Measurements from ENCODE around the gene CHMP5.
A peak's percentile ranks its signal among the peaks of the same experiment; 100 is the strongest.

The CHMP5 gene

DNA sequence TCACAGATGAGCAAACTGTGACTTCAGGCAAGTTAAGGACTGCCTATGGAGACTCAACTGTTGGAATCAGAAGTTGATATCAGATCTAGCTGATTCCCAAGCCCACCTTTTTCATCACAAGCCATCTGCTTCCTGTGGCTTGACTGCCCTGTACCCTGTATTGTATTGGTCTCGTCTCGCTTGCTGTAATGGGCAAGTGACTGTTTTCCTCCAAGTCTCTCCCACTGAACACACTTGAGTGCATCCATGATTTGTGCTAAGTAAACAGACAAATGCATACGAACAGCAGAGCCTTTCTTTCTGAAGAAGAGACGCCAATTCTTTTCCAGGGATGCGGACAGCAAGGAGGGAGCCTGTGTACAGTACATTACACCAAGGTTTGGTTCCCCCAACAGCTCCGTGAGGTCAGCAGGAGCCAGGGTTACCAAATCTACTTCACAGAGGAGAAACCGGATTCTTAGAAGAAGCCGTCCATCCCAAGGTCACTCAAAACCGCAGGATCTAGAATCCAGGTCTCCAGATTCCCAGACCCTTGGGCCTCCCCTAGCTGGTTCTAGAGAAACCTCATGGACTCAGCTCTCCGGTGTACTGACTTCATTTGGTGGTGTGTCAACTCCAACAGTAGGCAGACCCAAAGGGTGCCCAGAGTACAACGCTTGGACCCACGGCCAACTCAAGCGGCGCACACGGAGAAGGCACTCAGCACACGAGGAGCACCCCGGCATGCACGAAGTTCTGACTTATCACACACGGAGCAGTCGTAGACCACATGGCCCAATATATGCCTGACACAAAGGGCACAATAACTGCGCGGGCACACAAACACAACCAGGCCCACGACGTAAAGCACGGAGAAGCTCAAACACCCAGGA is 1.5 kb upstream of the CHMP5 start:
- WGBS (ENCODE audit: extremely low coverage, insufficient coverage, low lambda C conversion rate) = no CpG with 5 or more reads among the region's 25 CpGs
- no peak overlapping the region for H4K5ac ChIP-seq (ENCODE audit: low read length)
- H3K23ac ChIP-seq (ENCODE audit: low read length) = peak overlapping the region; percentile 95
- no peak overlapping the region for H2BK15ac ChIP-seq (replicated peaks; ENCODE audit: low read depth)
- no peak overlapping the region for H2AK5ac ChIP-seq (ENCODE audit: low read length)
- peaks cover 6% of the 10 kb centered on the region for H3K4me1 ChIP-seq (ENCODE audit: control insufficient read depth, low read depth, low read length)
- peak overlapping the region; percentile 98 for H3K4me3 ChIP-seq (ENCODE audit: low read length)
- H3K9ac ChIP-seq (ENCODE audit: low read length) = peak overlapping the region; percentile 97
- no peak overlapping the region for H2BK120ac ChIP-seq (ENCODE audit: low read depth, low read length)
- H3K79me2 ChIP-seq (ENCODE audit: control insufficient read depth, insufficient read depth, low read length) = peaks cover 23% of the 10 kb centered on the region
- no peak overlapping the region for H3K18ac ChIP-seq (ENCODE audit: low read length)
- no peak overlapping the region for H3K27ac ChIP-seq (ENCODE audit: low read depth, low read length)
- H2BK5ac ChIP-seq (ENCODE audit: low read length) = no peak overlapping the region
- peaks cover 4% of the 10 kb centered on the region for H3K36me3 ChIP-seq (ENCODE audit: control insufficient read depth, insufficient read depth, low read length)
- peak overlapping the region; percentile 98 for H3K56ac ChIP-seq (ENCODE audit: low read length)
- no peak overlapping the region for H3K4ac ChIP-seq (ENCODE audit: low read depth, low read length)
- H3K27me3 ChIP-seq (ENCODE audit: insufficient read depth, low read length, poor library complexity) = no peaks in the 10 kb centered on the region
- peak; percentile 42 for DNase-seq
- peaks cover 17% of the 10 kb centered on the region for H3K79me1 ChIP-seq (ENCODE audit: low read length)
- no peak overlapping the region for H4K8ac ChIP-seq (ENCODE audit: low read depth, low read length)
- H3K4me2 ChIP-seq (ENCODE audit: low read length) = peak overlapping the region; percentile 97

DNA sequence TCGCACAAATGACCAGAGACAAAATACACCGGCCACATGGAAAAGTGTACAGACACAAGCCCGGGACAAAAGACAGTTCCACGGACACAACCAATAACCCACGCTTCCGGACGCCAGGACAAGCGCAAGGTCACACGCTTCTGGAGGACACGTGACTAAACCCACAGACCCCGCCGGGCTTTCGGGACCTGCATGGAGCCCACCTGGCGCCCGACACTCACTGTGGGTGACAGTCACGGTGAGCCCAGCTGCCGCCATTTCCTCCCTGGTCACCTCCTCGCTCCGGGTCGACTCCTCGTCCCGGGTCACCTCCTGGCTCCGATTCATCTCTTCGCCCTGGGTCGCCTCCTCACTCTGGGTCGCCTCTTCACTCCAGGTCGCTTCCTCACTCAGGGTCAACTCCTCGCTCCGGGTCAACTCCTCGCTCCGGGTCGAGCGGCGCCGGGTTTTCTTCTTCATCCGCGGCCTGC is 811 bp upstream of the CHMP5 start:
- Histone ChIP-seq H3K18ac (ENCODE audit: low read length) (peak overlapping the region; percentile 20), H2BK120ac (ENCODE audit: low read depth, low read length) (no peak overlapping the region), H3K27ac (ENCODE audit: low read depth, low read length) (peak overlapping the region; percentile 43), H2AK5ac (ENCODE audit: low read length) (no peak overlapping the region), H3K27me3 (ENCODE audit: insufficient read depth, low read length, poor library complexity) (no peaks in the 10 kb centered on the region), H3K23ac (ENCODE audit: low read length) (peak overlapping the region; percentile 95), H3K79me1 (ENCODE audit: low read length) (peaks cover 17% of the 10 kb centered on the region), H3K56ac (ENCODE audit: low read length) (peak overlapping the region; percentile 98), H2BK15ac (replicated peaks; ENCODE audit: low read depth) (no peak overlapping the region), H4K8ac (ENCODE audit: low read depth, low read length) (no peak overlapping the region), H3K4ac (ENCODE audit: low read depth, low read length) (peak overlapping the region; percentile 17), H3K36me3 (ENCODE audit: control insufficient read depth, insufficient read depth, low read length) (peaks cover 4% of the 10 kb centered on the region), H4K5ac (ENCODE audit: low read length) (no peak overlapping the region), H3K4me3 (ENCODE audit: low read length) (peak overlapping the region; percentile 98), H2BK5ac (ENCODE audit: low read length) (no peak overlapping the region), H3K9ac (ENCODE audit: low read length) (peak overlapping the region; percentile 97), H3K4me1 (ENCODE audit: control insufficient read depth, low read depth, low read length) (peaks cover 6% of the 10 kb centered on the region), H3K79me2 (ENCODE audit: control insufficient read depth, insufficient read depth, low read length) (peaks cover 23% of the 10 kb centered on the region), H3K4me2 (ENCODE audit: low read length) (peak overlapping the region; percentile 97)
- WGBS (ENCODE audit: extremely low coverage, insufficient coverage, low lambda C conversion rate) = no CpG with 5 or more reads among the region's 37 CpGs
- DNase-seq = no peak

DNA sequence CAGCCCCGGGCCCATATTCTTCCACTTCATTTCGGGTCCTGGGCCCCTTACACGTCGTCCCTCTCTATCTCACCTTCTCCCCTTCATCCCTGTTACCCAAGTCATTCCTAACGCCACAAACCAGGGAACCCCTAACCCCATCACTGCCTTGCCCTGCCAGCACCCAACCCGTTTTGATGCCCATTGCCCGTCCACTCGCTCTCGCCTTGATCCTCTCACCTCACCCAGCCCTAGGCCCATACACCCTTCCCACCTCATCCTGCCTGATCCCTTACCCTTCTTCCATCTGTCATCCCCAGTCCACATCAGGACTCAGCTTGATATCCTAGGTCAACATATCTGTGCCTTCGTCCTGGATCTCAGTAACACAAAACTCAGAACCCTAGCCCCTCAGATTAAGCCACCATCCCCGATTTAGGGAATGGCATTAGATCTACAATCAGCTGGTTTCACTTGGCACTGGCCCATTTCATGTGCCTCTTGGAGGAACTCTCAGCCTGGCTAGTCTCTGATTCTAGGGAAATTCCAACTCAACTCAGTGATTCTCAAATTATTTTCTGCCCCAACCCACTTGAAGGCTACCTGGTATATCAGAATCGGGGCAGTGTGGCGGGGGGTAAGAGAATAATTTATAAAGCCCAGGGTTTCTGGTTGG is 489 bp downstream of the CHMP5 start:
- DNase-seq = no peak
- peak overlapping the region; percentile 93 for H2AK5ac ChIP-seq (ENCODE audit: low read length)
- H4K8ac ChIP-seq (ENCODE audit: low read depth, low read length) = no peak overlapping the region
- peaks cover 17% of the 10 kb centered on the region for H3K79me1 ChIP-seq (ENCODE audit: low read length)
- no peak overlapping the region for H3K18ac ChIP-seq (ENCODE audit: low read length)
- peak overlapping the region; percentile 91 for H3K9ac ChIP-seq (ENCODE audit: low read length)
- peaks cover 6% of the 10 kb centered on the region for H3K4me1 ChIP-seq (ENCODE audit: control insufficient read depth, low read depth, low read length)
- no peak overlapping the region for H2BK5ac ChIP-seq (ENCODE audit: low read length)
- no peak overlapping the region for H2BK15ac ChIP-seq (replicated peaks; ENCODE audit: low read depth)
- no peak overlapping the region for H3K27ac ChIP-seq (ENCODE audit: low read depth, low read length)
- H3K27me3 ChIP-seq (ENCODE audit: insufficient read depth, low read length, poor library complexity) = no peaks in the 10 kb centered on the region
- peak overlapping the region; percentile 92 for H3K56ac ChIP-seq (ENCODE audit: low read length)
- peak overlapping the region; percentile 67 for H3K4me3 ChIP-seq (ENCODE audit: low read length)
- peak overlapping the region; percentile 95 for H3K4me2 ChIP-seq (ENCODE audit: low read length)
- H3K79me2 ChIP-seq (ENCODE audit: control insufficient read depth, insufficient read depth, low read length) = peaks cover 23% of the 10 kb centered on the region
- WGBS (ENCODE audit: extremely low coverage, insufficient coverage, low lambda C conversion rate) = no CpG with 5 or more reads among the region's 13 CpGs
- H3K23ac ChIP-seq (ENCODE audit: low read length) = no peak overlapping the region
- H3K36me3 ChIP-seq (ENCODE audit: control insufficient read depth, insufficient read depth, low read length) = peaks cover 1% of the 10 kb centered on the region
- H4K5ac ChIP-seq (ENCODE audit: low read length) = no peak overlapping the region
- H3K4ac ChIP-seq (ENCODE audit: low read depth, low read length) = no peak overlapping the region
- no peak overlapping the region for H2BK120ac ChIP-seq (ENCODE audit: low read depth, low read length)

DNA sequence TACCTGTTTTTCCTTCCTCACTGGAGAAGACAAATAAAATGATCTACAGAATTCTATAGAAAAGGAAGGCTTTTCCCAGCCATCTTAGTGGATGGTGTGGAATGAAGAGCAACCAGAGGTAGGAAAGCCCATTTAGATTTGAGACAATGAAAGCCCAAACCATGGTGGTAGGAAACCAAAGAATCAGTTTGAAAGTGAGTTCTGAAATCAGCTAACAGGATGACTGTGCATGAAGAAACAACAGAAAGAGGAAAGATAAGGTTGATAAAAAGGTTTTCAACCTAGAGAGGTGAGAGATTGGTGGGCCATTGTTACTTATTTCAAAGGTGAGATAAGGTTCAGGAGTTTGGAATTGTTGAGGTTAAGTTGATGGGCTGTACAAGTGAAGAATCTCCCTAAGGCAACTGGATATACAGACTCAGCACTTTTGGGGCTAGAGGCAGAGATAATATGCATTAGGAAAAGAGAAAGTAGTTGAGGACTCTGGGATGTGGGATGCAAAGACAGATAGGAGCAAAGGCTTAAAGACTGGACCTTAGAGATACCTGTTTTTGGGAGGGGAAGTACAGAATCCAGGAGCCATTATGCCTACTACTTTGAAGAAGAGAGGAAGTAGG is 2.4 kb downstream of the CHMP5 start:
- DNase-seq = peak; percentile 81
- H3K36me3 ChIP-seq (ENCODE audit: control insufficient read depth, insufficient read depth, low read length) = no peaks in the 10 kb centered on the region

DNA sequence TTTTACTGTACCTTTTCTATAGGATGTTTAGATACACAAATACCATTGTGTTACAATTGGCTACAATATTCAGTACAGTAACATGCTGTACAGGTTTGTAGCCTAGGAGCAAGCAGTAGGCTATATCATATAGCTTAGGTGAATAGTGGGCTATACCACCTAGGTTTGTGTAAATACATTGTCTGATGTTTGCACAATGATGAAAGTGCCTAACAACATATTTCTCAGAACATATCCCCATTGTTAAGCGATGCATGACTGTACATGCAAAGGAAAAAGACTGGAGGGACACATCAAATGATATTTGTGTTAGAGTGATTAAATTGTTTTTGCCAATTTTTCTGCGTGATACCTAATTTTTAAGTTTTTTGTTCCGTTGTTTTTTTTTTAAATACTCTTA is 5.3 kb downstream of the CHMP5 start:
- Histone ChIP-seq H3K56ac (ENCODE audit: low read length) (no peak overlapping the region), H4K8ac (ENCODE audit: low read depth, low read length) (no peak overlapping the region), H2AK5ac (ENCODE audit: low read length) (no peak overlapping the region), H3K27ac (ENCODE audit: low read depth, low read length) (no peak overlapping the region), H3K4me3 (ENCODE audit: low read length) (no peak overlapping the region), H2BK5ac (ENCODE audit: low read length) (no peak overlapping the region), H3K79me1 (ENCODE audit: low read length) (peaks cover 3% of the 10 kb centered on the region), H2BK15ac (replicated peaks; ENCODE audit: low read depth) (no peak overlapping the region), H3K27me3 (ENCODE audit: insufficient read depth, low read length, poor library complexity) (no peaks in the 10 kb centered on the region), H3K4ac (ENCODE audit: low read depth, low read length) (no peak overlapping the region), H2BK120ac (ENCODE audit: low read depth, low read length) (no peak overlapping the region), H3K18ac (ENCODE audit: low read length) (no peak overlapping the region), H3K9ac (ENCODE audit: low read length) (no peak overlapping the region), H3K4me2 (ENCODE audit: low read length) (no peak overlapping the region), H3K79me2 (ENCODE audit: control insufficient read depth, insufficient read depth, low read length) (peaks cover 6% of the 10 kb centered on the region), H3K23ac (ENCODE audit: low read length) (no peak overlapping the region), H3K36me3 (ENCODE audit: control insufficient read depth, insufficient read depth, low read length) (no peaks in the 10 kb centered on the region), H3K4me1 (ENCODE audit: control insufficient read depth, low read depth, low read length) (peaks cover 3% of the 10 kb centered on the region), H4K5ac (ENCODE audit: low read length) (no peak overlapping the region)
- WGBS (ENCODE audit: extremely low coverage, insufficient coverage, low lambda C conversion rate) = 100% methylated on average over 1 of the region's 3 CpGs
- no peak for DNase-seq

More for the DNA sequence above, 2.4 kb downstream of the CHMP5 start:
- Histone ChIP-seq H3K56ac (ENCODE audit: low read length) (no peak overlapping the region), H3K4me1 (ENCODE audit: control insufficient read depth, low read depth, low read length) (peaks cover 6% of the 10 kb centered on the region), H2BK5ac (ENCODE audit: low read length) (no peak overlapping the region), H3K79me1 (ENCODE audit: low read length) (peaks cover 17% of the 10 kb centered on the region), H3K4me3 (ENCODE audit: low read length) (no peak overlapping the region), H3K27me3 (ENCODE audit: insufficient read depth, low read length, poor library complexity) (no peaks in the 10 kb centered on the region), H3K79me2 (ENCODE audit: control insufficient read depth, insufficient read depth, low read length) (peaks cover 23% of the 10 kb centered on the region), H3K18ac (ENCODE audit: low read length) (no peak overlapping the region), H3K9ac (ENCODE audit: low read length) (no peak overlapping the region), H3K27ac (ENCODE audit: low read depth, low read length) (no peak overlapping the region), H2BK120ac (ENCODE audit: low read depth, low read length) (no peak overlapping the region), H3K4ac (ENCODE audit: low read depth, low read length) (no peak overlapping the region), H2BK15ac (replicated peaks; ENCODE audit: low read depth) (no peak overlapping the region), H3K23ac (ENCODE audit: low read length) (no peak overlapping the region), H3K4me2 (ENCODE audit: low read length) (no peak overlapping the region), H4K8ac (ENCODE audit: low read depth, low read length) (no peak overlapping the region), H4K5ac (ENCODE audit: low read length) (no peak overlapping the region), H2AK5ac (ENCODE audit: low read length) (no peak overlapping the region)

All from mesendoderm (in vitro differentiated cells).